Activated naive CD8-positive, alpha-beta T cell treated with anti-CD3 and anti-CD28 coated beads, Interleukin-2, amount 50 U/mL, for 24 hours (primary cell): ENCODE data around the gene USP17L13.
"Not testable (repeated sequence)": the region's sequence is repeated elsewhere in the genome, so short reads cannot be mapped to it uniquely, and the experiment has no call there.

Source experiments
- ATAC-seq: fragments of 150-1000 bp; cut with Tn5 transposase; one replicate; pipeline ENCODE4 v1.10.0; 2021
- DNase-seq: peaks from one replicate; pipeline ENCODE4 v3.0.0; 2021
- H3K27ac Mint-ChIP-seq: one replicate; pipeline ENCODE4 v1.8.0; 2021; ENCODE audit warnings: mild to moderate bottlenecking, mixed read lengths
- H3K27me3 Mint-ChIP-seq: one replicate; pipeline ENCODE4 v1.8.0; 2021; ENCODE audit warnings: mixed read lengths
- H3K36me3 Mint-ChIP-seq: one replicate; pipeline ENCODE4 v1.8.0; 2021; ENCODE audit warnings: low read depth, mixed read lengths
- H3K4me1 Mint-ChIP-seq: one replicate; pipeline ENCODE4 v1.8.0; 2021; ENCODE audit warnings: mixed read lengths
- H3K4me3 Mint-ChIP-seq: one replicate; pipeline ENCODE4 v1.8.0; 2021; ENCODE audit warnings: mild to moderate bottlenecking, moderate library complexity, mixed read lengths
- H3K9me3 Mint-ChIP-seq: one replicate; pipeline ENCODE4 v1.8.0; 2021; ENCODE audit warnings: mixed read lengths

Gene USP17L13

DNA sequence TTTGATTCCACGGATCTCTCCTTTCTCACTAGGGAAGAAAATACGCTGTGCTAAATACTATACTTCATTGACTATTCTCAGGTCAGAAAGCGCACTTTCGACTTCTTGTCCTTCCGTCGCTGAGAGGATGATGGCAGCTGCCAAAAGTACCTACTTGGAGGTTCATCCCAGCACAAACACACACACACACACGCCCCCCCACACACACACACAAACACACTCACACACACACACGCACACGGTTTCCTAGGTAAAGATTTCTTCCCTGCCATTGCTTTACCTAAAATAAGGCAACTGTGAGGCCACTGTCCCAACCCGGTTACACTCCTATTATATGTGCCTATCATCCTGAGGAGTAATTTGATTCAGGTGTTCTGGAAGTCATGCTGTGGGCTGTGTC, 47.0 kb downstream of the USP17L13 start:
- not testable (repeated sequence) for H3K4me1 Mint-ChIP-seq, H3K27ac Mint-ChIP-seq, ATAC-seq, H3K9me3 Mint-ChIP-seq, DNase-seq, H3K27me3 Mint-ChIP-seq, H3K4me3 Mint-ChIP-seq, H3K36me3 Mint-ChIP-seq
